ENCODE measurements around the gene ARFGAP2.

The ARFGAP2 gene

GRCh38 chr11:47177229-47177845 is 658 bp upstream of the ARFGAP2 start:
- peak; percentile 50 for TF ChIP-seq CTCF (IDR thresholded peaks at IDR 0.05; ENCODE audit: low read depth, low read length)
- H3K4me3 ChIP-seq (ENCODE audit: low read depth, low read length), result peak overlapping the region; percentile 73

GRCh38 chr11:47175746-47176327 is 842 bp downstream of the ARFGAP2 start:
- no peak for TF ChIP-seq CTCF (IDR thresholded peaks at IDR 0.05; ENCODE audit: low read depth, low read length)
- H3K4me3 ChIP-seq (ENCODE audit: low read depth, low read length), result peak overlapping the region; percentile 73

GRCh38 chr11:47172740-47173336 is 3.8 kb downstream of the ARFGAP2 start:
- TF ChIP-seq CTCF (IDR thresholded peaks at IDR 0.05; ENCODE audit: low read depth, low read length), result no peak
- no peak overlapping the region for H3K4me3 ChIP-seq (ENCODE audit: low read depth, low read length)

GRCh38 chr11:47171856-47172255 is 4.8 kb downstream of the ARFGAP2 start:
- TF ChIP-seq CTCF (IDR thresholded peaks at IDR 0.05; ENCODE audit: low read depth, low read length), result no peak
- H3K4me3 ChIP-seq (ENCODE audit: low read depth, low read length), result no peak overlapping the region

GRCh38 chr11:47171061-47171838 is 5.4 kb downstream of the ARFGAP2 start:
- H3K4me3 ChIP-seq (ENCODE audit: low read depth, low read length), result no peak overlapping the region
- no peak for TF ChIP-seq CTCF (IDR thresholded peaks at IDR 0.05; ENCODE audit: low read depth, low read length)

- no peak overlapping the region for H3K4me3 ChIP-seq (ENCODE audit: low read depth, low read length)
- TF ChIP-seq CTCF (IDR thresholded peaks at IDR 0.05; ENCODE audit: low read depth, low read length), result no peak
Observed at GRCh38 chr11:47166368-47166767, 10.3 kb downstream of the ARFGAP2 start.
